ENCODE measurements around the gene PTAFR.
A peak's percentile ranks its signal among the peaks of the same experiment; 100 is the strongest.

Gene PTAFR

GRCh38 chr1:28162151-28162550, 14.3 kb downstream of the PTAFR start:
- Histone ChIP-seq H3K36me3 (ENCODE audit: low read length) (peaks cover 12% of the 10 kb centered on the region), H3F3A (ENCODE audit: insufficient read depth) (no peaks in the 10 kb centered on the region), H3K9me2 (replicated peaks; ENCODE audit: insufficient read depth, low read length) (no peaks in the 10 kb centered on the region), H2AFZ (ENCODE audit: low read depth, low read length, severe bottlenecking) (no peak overlapping the region), H4K20me1 (ENCODE audit: low read depth, low read length) (no peaks in the 10 kb centered on the region), H3K4me3 (ENCODE audit: insufficient read depth, low read length, poor library complexity, severe bottlenecking) (no peak overlapping the region), H3K4me2 (ENCODE audit: low read depth, low read length, poor library complexity, severe bottlenecking) (no peak overlapping the region), H3K9me3 (ENCODE audit: insufficient read depth, low read length) (no peaks in the 10 kb centered on the region), H3K9ac (ENCODE audit: low read length) (no peak overlapping the region), H3K79me2 (ENCODE audit: insufficient read depth, low read length) (peaks cover 97% of the 10 kb centered on the region), H3K27me3 (ENCODE audit: low read length) (no peaks in the 10 kb centered on the region), H3K27ac (ENCODE audit: low read depth, low read length) (peak overlapping the region; percentile 13; the same call in 1 of the 2 replicates)
- TF ChIP-seq, protein P1, sequence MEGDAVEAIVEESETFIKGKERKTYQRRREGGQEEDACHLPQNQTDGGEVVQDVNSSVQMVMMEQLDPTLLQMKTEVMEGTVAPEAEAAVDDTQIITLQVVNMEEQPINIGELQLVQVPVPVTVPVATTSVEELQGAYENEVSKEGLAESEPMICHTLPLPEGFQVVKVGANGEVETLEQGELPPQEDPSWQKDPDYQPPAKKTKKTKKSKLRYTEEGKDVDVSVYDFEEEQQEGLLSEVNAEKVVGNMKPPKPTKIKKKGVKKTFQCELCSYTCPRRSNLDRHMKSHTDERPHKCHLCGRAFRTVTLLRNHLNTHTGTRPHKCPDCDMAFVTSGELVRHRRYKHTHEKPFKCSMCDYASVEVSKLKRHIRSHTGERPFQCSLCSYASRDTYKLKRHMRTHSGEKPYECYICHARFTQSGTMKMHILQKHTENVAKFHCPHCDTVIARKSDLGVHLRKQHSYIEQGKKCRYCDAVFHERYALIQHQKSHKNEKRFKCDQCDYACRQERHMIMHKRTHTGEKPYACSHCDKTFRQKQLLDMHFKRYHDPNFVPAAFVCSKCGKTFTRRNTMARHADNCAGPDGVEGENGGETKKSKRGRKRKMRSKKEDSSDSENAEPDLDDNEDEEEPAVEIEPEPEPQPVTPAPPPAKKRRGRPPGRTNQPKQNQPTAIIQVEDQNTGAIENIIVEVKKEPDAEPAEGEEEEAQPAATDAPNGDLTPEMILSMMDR (IDR thresholded peaks at IDR 0.05; ENCODE audit: insufficient read depth, low read length, poor library complexity, severe bottlenecking): no peak
- TF ChIP-seq EZH2phosphoT487 (conservative IDR thresholded peaks at IDR 0.05; ENCODE audit: low read length): no peak

- H4K20me1 ChIP-seq (ENCODE audit: low read depth, low read length): no peaks in the 10 kb centered on the region
- H3K9me2 ChIP-seq (replicated peaks; ENCODE audit: insufficient read depth, low read length): no peaks in the 10 kb centered on the region
- peaks cover 97% of the 10 kb centered on the region for H3K79me2 ChIP-seq (ENCODE audit: insufficient read depth, low read length)
- H3K9ac ChIP-seq (ENCODE audit: low read length): no peak overlapping the region
- peak overlapping the region; percentile 13; the same call in 1 of the 2 replicates for H3K27ac ChIP-seq (ENCODE audit: low read depth, low read length)
- TF ChIP-seq, protein P1 (IDR thresholded peaks at IDR 0.05; ENCODE audit: insufficient read depth, low read length, poor library complexity, severe bottlenecking): no peak
- TF ChIP-seq EZH2phosphoT487 (conservative IDR thresholded peaks at IDR 0.05; ENCODE audit: low read length): no peak
- H3K36me3 ChIP-seq (ENCODE audit: low read length): peaks cover 8% of the 10 kb centered on the region
- no peaks in the 10 kb centered on the region for H3K27me3 ChIP-seq (ENCODE audit: low read length)
- no peak overlapping the region for H2AFZ ChIP-seq (ENCODE audit: low read depth, low read length, severe bottlenecking)
- H3K9me3 ChIP-seq (ENCODE audit: insufficient read depth, low read length): no peaks in the 10 kb centered on the region
- no peaks in the 10 kb centered on the region for H3F3A ChIP-seq (ENCODE audit: insufficient read depth)
- no peak overlapping the region for H3K4me3 ChIP-seq (ENCODE audit: insufficient read depth, low read length, poor library complexity, severe bottlenecking)
- H3K4me2 ChIP-seq (ENCODE audit: low read depth, low read length, poor library complexity, severe bottlenecking): no peak overlapping the region
These were observed 14.7 kb downstream of the PTAFR start for GRCh38 chr1:28161751-28162150.

GRCh38 chr1:28160782-28161266, 15.7 kb downstream of the PTAFR start:
- no peak overlapping the region for H2AFZ ChIP-seq (ENCODE audit: low read depth, low read length, severe bottlenecking)
- H3K9me3 ChIP-seq (ENCODE audit: insufficient read depth, low read length): no peaks in the 10 kb centered on the region
- H3K9ac ChIP-seq (ENCODE audit: low read length): no peak overlapping the region
- H3K4me3 ChIP-seq (ENCODE audit: insufficient read depth, low read length, poor library complexity, severe bottlenecking): no peak overlapping the region
- H3K27ac ChIP-seq (ENCODE audit: low read depth, low read length): peak overlapping the region; percentile 13; the same call in 1 of the 2 replicates
- H4K20me1 ChIP-seq (ENCODE audit: low read depth, low read length): no peaks in the 10 kb centered on the region
- TF ChIP-seq, protein P1 (IDR thresholded peaks at IDR 0.05; ENCODE audit: insufficient read depth, low read length, poor library complexity, severe bottlenecking): no peak
- TF ChIP-seq EZH2phosphoT487 (conservative IDR thresholded peaks at IDR 0.05; ENCODE audit: low read length): no peak
- H3K9me2 ChIP-seq (replicated peaks; ENCODE audit: insufficient read depth, low read length): no peaks in the 10 kb centered on the region
- no peaks in the 10 kb centered on the region for H3K27me3 ChIP-seq (ENCODE audit: low read length)
- H3F3A ChIP-seq (ENCODE audit: insufficient read depth): no peaks in the 10 kb centered on the region; the same call in 1 of the 2 replicates
- H3K4me2 ChIP-seq (ENCODE audit: low read depth, low read length, poor library complexity, severe bottlenecking): no peak overlapping the region
- H3K79me2 ChIP-seq (ENCODE audit: insufficient read depth, low read length): peaks cover 97% of the 10 kb centered on the region
- peaks cover under 1% of the 10 kb centered on the region for H3K36me3 ChIP-seq (ENCODE audit: low read length)
